ENCODE data around the gene LYPD6.

GRCh38 chr2:149399934-149400615, 69.7 kb downstream of the LYPD6 start:
- TF ChIP-seq TCF12 (IDR thresholded peaks at IDR 0.05; ENCODE audit: low read depth), result no peak
- no peak for TF ChIP-seq EGR1 (IDR thresholded peaks at IDR 0.05)
- TF ChIP-seq TAF1 (IDR thresholded peaks at IDR 0.05; ENCODE audit: low read depth), result no peak
- no peak for TF ChIP-seq USF1 (IDR thresholded peaks at IDR 0.05)
- TF ChIP-seq YY1 (IDR thresholded peaks at IDR 0.05; ENCODE audit: low read depth), result no peak
- no peak for TF ChIP-seq MAX (IDR thresholded peaks at IDR 0.05)
- TF ChIP-seq CREB1 (IDR thresholded peaks at IDR 0.05; ENCODE audit: low read depth), result no peak
- TF ChIP-seq FOXM1 (IDR thresholded peaks at IDR 0.05; ENCODE audit: borderline replicate concordance, low read depth), result no peak
- no peak for TF ChIP-seq ZBTB7A (IDR thresholded peaks at IDR 0.05; ENCODE audit: low read depth)
- TF ChIP-seq EP300 (IDR thresholded peaks at IDR 0.05; ENCODE audit: borderline replicate concordance), result no peak
- TF ChIP-seq RAD21 (IDR thresholded peaks at IDR 0.05; ENCODE audit: low read depth), result no peak
- TF ChIP-seq REST (IDR thresholded peaks at IDR 0.05; ENCODE audit: low read depth), result no peak
- TF ChIP-seq TEAD4 (IDR thresholded peaks at IDR 0.05), result no peak
- TF ChIP-seq NFIC (IDR thresholded peaks at IDR 0.05), result no peak

Data from Ishikawa (cell line).